ENCODE measurements around the gene CHCHD3. TPM values are rescaled to one million over a fixed set of nuclear protein-coding genes. Genes with fewer than 3 reads are reported as not detected.

CHCHD3 gene
- polyA plus RNA-seq, 3 donors: 30.5 to 56.7 (median 48.8) TPM

DNA sequence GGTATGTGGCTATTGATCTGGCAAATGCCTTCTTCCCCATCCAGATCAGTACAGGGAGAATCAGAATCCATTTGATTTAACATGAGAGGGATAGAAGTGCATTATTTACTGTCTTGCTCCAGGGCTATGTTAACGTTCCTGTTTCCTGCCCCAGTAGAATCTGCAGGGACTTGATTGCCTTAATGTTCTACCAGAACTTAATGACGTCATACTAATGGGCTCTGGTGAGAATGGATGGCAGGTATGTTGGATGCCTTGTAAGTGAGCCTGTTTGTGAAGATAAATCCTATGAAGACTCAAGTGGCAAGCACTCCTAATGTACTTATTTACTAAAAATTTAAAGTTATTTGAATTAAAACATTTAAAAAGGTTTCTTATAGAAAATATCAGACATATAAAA lies 44.5 kb upstream of the CHCHD3 start:
- intact Hi-C loops (cut with micrococcal nuclease): no loop called here
- H2AFZ ChIP-seq (ENCODE audit: insufficient read depth, low read depth, low read length, poor library complexity, severe bottlenecking): no peak overlapping the region
- TF ChIP-seq, protein P1, sequence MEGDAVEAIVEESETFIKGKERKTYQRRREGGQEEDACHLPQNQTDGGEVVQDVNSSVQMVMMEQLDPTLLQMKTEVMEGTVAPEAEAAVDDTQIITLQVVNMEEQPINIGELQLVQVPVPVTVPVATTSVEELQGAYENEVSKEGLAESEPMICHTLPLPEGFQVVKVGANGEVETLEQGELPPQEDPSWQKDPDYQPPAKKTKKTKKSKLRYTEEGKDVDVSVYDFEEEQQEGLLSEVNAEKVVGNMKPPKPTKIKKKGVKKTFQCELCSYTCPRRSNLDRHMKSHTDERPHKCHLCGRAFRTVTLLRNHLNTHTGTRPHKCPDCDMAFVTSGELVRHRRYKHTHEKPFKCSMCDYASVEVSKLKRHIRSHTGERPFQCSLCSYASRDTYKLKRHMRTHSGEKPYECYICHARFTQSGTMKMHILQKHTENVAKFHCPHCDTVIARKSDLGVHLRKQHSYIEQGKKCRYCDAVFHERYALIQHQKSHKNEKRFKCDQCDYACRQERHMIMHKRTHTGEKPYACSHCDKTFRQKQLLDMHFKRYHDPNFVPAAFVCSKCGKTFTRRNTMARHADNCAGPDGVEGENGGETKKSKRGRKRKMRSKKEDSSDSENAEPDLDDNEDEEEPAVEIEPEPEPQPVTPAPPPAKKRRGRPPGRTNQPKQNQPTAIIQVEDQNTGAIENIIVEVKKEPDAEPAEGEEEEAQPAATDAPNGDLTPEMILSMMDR (IDR thresholded peaks at IDR 0.05): no peak
- Mint-ChIP-seq H3K27me3 (ENCODE audit: low read depth in 3 of 3) (peaks cover 2 to 4% (median 2%) of the 10 kb centered on the region in 3 donors), H3K27ac (no peak overlapping the region), H3K36me3 (no peaks in the 10 kb centered on the region), H3K9me3 (peaks cover 0 to 12% (median 6%) of the 10 kb centered on the region in 7 donors), H3K4me3 (no peak overlapping the region), H3K4me1 (no peaks in the 10 kb centered on the region)
- no peaks in the 10 kb centered on the region for H4K20me1 ChIP-seq (ENCODE audit: insufficient read depth, low read length)
- H3K4me3 ChIP-seq (replicated peaks in 1 of 3; ENCODE audit: low read depth in 2 of 3, low read length in 3 of 3): no peak overlapping the region
- no peaks in the 10 kb centered on the region for H3K79me2 ChIP-seq (ENCODE audit: insufficient read depth, low read length)
- H3K27me3 ChIP-seq (ENCODE audit: control insufficient read depth in 2 of 2, insufficient read depth in 2 of 2, low read length in 2 of 2): no peaks in the 10 kb centered on the region
- H3K4me1 ChIP-seq (ENCODE audit: control insufficient read depth in 1 of 2, insufficient read depth in 2 of 2, low read length in 2 of 2): no peaks in the 10 kb centered on the region
- no peaks in the 10 kb centered on the region for H3K9me3 ChIP-seq (replicated peaks in 1 of 2; ENCODE audit: control insufficient read depth in 1 of 2, insufficient read depth in 1 of 2, low read length in 2 of 2)
- H3K9ac ChIP-seq (ENCODE audit: insufficient read depth, low read length, poor library complexity, severe bottlenecking): no peak overlapping the region
- H3K36me3 ChIP-seq (replicated peaks in 1 of 2; ENCODE audit: control insufficient read depth in 1 of 2, insufficient read depth in 2 of 2, low read length in 2 of 2): no peaks in the 10 kb centered on the region
- WGBS (ENCODE audit: insufficient coverage): 36% methylated on average over 1 of the region's 2 CpGs
- DNase-seq: no peak
- no peak overlapping the region for H3K27ac ChIP-seq (ENCODE audit: low read depth in 1 of 2, low read length in 2 of 2)
- H3K4me2 ChIP-seq (replicated peaks; ENCODE audit: extremely low read depth, low read length, poor library complexity, severe bottlenecking): no peak overlapping the region

DNA sequence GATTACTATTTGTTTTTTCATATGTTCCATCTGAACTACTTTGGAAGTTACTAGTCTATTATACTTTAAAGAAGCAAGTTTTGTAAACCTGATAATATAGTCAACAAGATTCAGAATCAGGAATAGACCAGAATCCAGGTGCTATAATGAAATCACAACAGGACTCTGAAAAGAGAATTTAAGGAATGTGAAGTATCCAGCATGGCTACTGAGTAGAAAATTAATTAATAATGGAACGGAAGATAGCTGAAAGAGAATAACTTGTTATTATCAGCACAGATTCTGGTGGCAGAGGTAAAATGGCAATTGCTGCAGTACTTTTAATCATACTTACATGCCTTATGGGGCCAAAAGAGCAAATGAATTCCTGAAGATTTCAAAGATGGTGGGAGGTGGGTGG lies 43.1 kb upstream of the CHCHD3 start:
- no CpG with 5 or more reads among the region's 1 CpG for WGBS (ENCODE audit: insufficient coverage)
- H3K4me2 ChIP-seq (replicated peaks; ENCODE audit: extremely low read depth, low read length, poor library complexity, severe bottlenecking): no peak overlapping the region
- no peaks in the 10 kb centered on the region for H4K20me1 ChIP-seq (ENCODE audit: insufficient read depth, low read length)
- DNase-seq: no peak
- no peak overlapping the region for H3K9ac ChIP-seq (ENCODE audit: insufficient read depth, low read length, poor library complexity, severe bottlenecking)
- no peak overlapping the region for H3K4me3 Mint-ChIP-seq
- no peaks in the 10 kb centered on the region for H3K9me3 ChIP-seq (replicated peaks in 1 of 2; ENCODE audit: control insufficient read depth in 1 of 2, insufficient read depth in 1 of 2, low read length in 2 of 2)
- no peak overlapping the region for H3K4me3 ChIP-seq (replicated peaks in 1 of 3; ENCODE audit: low read depth in 2 of 3, low read length in 3 of 3)
- intact Hi-C loops (cut with micrococcal nuclease): no loop called here
- peaks cover 0 to 6% (median under 1%) of the 10 kb centered on the region in 7 donors for H3K9me3 Mint-ChIP-seq
- H3K79me2 ChIP-seq (ENCODE audit: insufficient read depth, low read length): no peaks in the 10 kb centered on the region
- no peak overlapping the region for H3K27ac ChIP-seq (ENCODE audit: low read depth in 1 of 2, low read length in 2 of 2)
- no peak overlapping the region for H2AFZ ChIP-seq (ENCODE audit: insufficient read depth, low read depth, low read length, poor library complexity, severe bottlenecking)
- no peaks in the 10 kb centered on the region for H3K4me1 Mint-ChIP-seq
- no peaks in the 10 kb centered on the region for H3K36me3 Mint-ChIP-seq
- no peaks in the 10 kb centered on the region for H3K27me3 ChIP-seq (ENCODE audit: control insufficient read depth in 2 of 2, insufficient read depth in 2 of 2, low read length in 2 of 2)
- no peaks in the 10 kb centered on the region for H3K36me3 ChIP-seq (replicated peaks in 1 of 2; ENCODE audit: control insufficient read depth in 1 of 2, insufficient read depth in 2 of 2, low read length in 2 of 2)
- H3K27me3 Mint-ChIP-seq (ENCODE audit: low read depth in 3 of 3): peaks cover 2 to 4% (median 2%) of the 10 kb centered on the region in 3 donors
- H3K4me1 ChIP-seq (ENCODE audit: control insufficient read depth in 1 of 2, insufficient read depth in 2 of 2, low read length in 2 of 2): no peaks in the 10 kb centered on the region
- no peak overlapping the region for H3K27ac Mint-ChIP-seq
- TF ChIP-seq, protein P1 (IDR thresholded peaks at IDR 0.05): no peak
